Measurements from ENCODE around the gene TSKU. TPM values are rescaled to one million over a fixed set of nuclear protein-coding genes. Genes with fewer than 3 reads are reported as not detected.
A peak's percentile ranks its signal among the peaks of the same experiment; 100 is the strongest.
"Not testable (repeated sequence)": the region's sequence is repeated elsewhere in the genome, so short reads cannot be mapped to it uniquely, and the experiment has no call there.

Gene TSKU
- total RNA-seq (2014; rRNA removed; shearing (Covaris generic)), result 1.5 and 1.8 TPM in 2 replicates
- 1.3 and 1.8 TPM in 2 replicates for total RNA-seq (2022)
- Bru-seq, nascent RNA, result percentile 33 among the genes with signal in this experiment
- percentile 29 among the genes with signal in this experiment for BruChase-seq, experiment 1, labeled RNA remaining after a 6-hour chase
- BruChase-seq, experiment 2, labeled RNA remaining after a 2-hour chase, result percentile 36 among the genes with signal in this experiment
- long read RNA-seq, partial matches to known transcripts, result 0 of 4 reads
- long read RNA-seq, other reads (novel, unspliced or antisense), result 1 of 4 reads

GRCh38 chr11:76783294-76783895 lies at the start of gene TSKU:
Gene TSKU (plus strand): TSS chr11:76783356. CDS start chr11:76795617, 12,261 bp downstream.
- Histone ChIP-seq H2AFZ (ENCODE audit: low read length) (peak within 1 kb of the TSS; percentile 60; the same call in 1 of the 2 replicates), H3K4me1 (ENCODE audit: insufficient read depth, low read length, poor library complexity, severe bottlenecking) (no peaks in the 10 kb centered on the region), H3K36me3 (ENCODE audit: insufficient read depth, low read length) (no peaks in the 10 kb centered on the region), H3K4me3 (ENCODE audit: low read depth, low read length, poor library complexity, severe bottlenecking) (peak within 1 kb of the TSS; percentile 71), H3K9me2 (ENCODE audit: insufficient read depth, low read length) (no peaks in the 10 kb centered on the region), H3K9me3 (ENCODE audit: low read length) (no peaks in the 10 kb centered on the region), H3K79me2 (ENCODE audit: insufficient read depth, low read depth, low read length) (no peaks in the 10 kb centered on the region), H3K27ac (ENCODE audit: low read depth, low read length, poor library complexity, severe bottlenecking) (peak within 1 kb of the TSS; percentile 37), H3K4me2 (ENCODE audit: low read length) (peak within 1 kb of the TSS; percentile 64), H4K20me1 (ENCODE audit: insufficient read depth, low read length) (no peaks in the 10 kb centered on the region)
- POLR2A ChIA-PET, result no interaction called here
- no TSS peak for BruUV-seq (replicated peaks)
- no peak for TF ChIP-seq EZH2phosphoT487 (IDR thresholded peaks at IDR 0.05; ENCODE audit: borderline replicate concordance, low read depth, low read length)
- TF ChIP-seq CTCF (conservative IDR thresholded peaks at IDR 0.05; ENCODE audit: low read length), result no peak
- CTCF ChIA-PET (ENCODE audit: unreplicated experiment), result no interaction called here
- intact Hi-C loops (cut with micrococcal nuclease; ENCODE audit: unreplicated experiment), result no loop called here
- DNase-seq (ENCODE audit: low spot score), result no peak

- BruUV-seq (replicated peaks); H3K36me3 ChIP-seq (ENCODE audit: insufficient read depth, low read length); H3K9me3 ChIP-seq (ENCODE audit: low read length); H3K79me2 ChIP-seq (ENCODE audit: insufficient read depth, low read depth, low read length); H3K9me2 ChIP-seq (ENCODE audit: insufficient read depth, low read length); H4K20me1 ChIP-seq (ENCODE audit: insufficient read depth, low read length); H2AFZ ChIP-seq (ENCODE audit: low read length); H3K4me3 ChIP-seq (ENCODE audit: low read depth, low read length, poor library complexity, severe bottlenecking); H3K27ac ChIP-seq (ENCODE audit: low read depth, low read length, poor library complexity, severe bottlenecking); H3K4me1 ChIP-seq (ENCODE audit: insufficient read depth, low read length, poor library complexity, severe bottlenecking); H3K4me2 ChIP-seq (ENCODE audit: low read length); CTCF ChIA-PET (ENCODE audit: unreplicated experiment): not testable (repeated sequence)
- POLR2A ChIA-PET, result interaction anchor here (0.8 to 1.0 kb wide), 2 partner anchors 27 to 184 kb away, joined by 3 to 5 read pairs; no protein-coding TSS in a partner anchor
- DNase-seq (ENCODE audit: low spot score), result peak; percentile 71
- intact Hi-C loops (cut with micrococcal nuclease; ENCODE audit: unreplicated experiment), result loop anchor here (1.0 to 2.0 kb wide), 2 partner anchors 65 to 185 kb away; no protein-coding TSS in a partner anchor
- peak; percentile 64 for TF ChIP-seq CTCF (conservative IDR thresholded peaks at IDR 0.05; ENCODE audit: low read length)
These were observed 49.2 kb upstream of the TSKU start for GRCh38 chr11:76733906-76734305.

Measured in OCI-LY7 (cell line).